ENCODE measurements around the gene NIBAN1.

NIBAN1 gene

DNA sequence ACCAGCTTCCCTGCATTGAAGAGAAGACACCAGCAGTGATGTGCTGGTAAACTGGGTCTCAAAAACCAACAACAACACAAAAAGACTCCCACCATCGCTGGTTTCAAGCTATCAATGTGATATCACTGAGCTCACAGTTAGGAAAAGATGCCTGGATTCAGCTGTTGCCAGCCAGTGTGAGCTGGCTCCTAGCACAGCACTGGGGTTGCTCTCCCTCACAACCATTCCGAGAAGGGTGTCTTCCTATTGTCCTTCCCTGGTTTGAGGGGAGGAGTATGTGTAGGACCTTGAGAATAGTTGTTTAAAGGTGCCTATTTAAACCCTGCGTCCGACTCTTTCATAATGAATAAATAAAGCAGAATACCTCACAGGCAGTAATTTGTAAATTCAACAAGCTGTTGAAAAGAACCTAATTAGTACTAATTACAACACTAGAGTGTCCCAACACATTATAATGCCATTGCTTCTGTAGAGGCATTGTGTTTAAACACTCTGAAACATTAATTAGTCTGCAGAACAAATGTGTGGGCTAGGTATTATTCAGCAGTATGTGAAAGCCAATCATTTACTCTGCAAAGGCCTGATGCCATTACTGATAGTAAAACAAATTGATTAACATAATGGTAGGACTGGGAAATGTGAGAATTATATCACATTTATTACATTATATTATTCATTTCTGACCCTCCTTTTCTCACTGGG is 17.2 kb downstream of the NIBAN1 start:
- TF ChIP-seq PPARA (CRISPR knock-in tag; IDR thresholded peaks at IDR 0.05; ENCODE audit: borderline replicate concordance) (no peak), GLIS3 (CRISPR knock-in tag; IDR thresholded peaks at IDR 0.05) (no peak), BACH2 (CRISPR knock-in tag; IDR thresholded peaks at IDR 0.05; ENCODE audit: borderline replicate concordance) (no peak), TSHZ2 (CRISPR knock-in tag; IDR thresholded peaks at IDR 0.05) (no peak), CSDC2 (CRISPR knock-in tag; IDR thresholded peaks at IDR 0.05) (no peak), ZC3H10 (CRISPR knock-in tag; IDR thresholded peaks at IDR 0.05) (no peak), CSRNP3 (CRISPR knock-in tag; IDR thresholded peaks at IDR 0.05) (no peak), SNAI2 (CRISPR knock-in tag; IDR thresholded peaks at IDR 0.05) (no peak), PATZ1 (CRISPR knock-in tag; IDR thresholded peaks at IDR 0.05; ENCODE audit: borderline replicate concordance) (no peak), CREB5 (CRISPR knock-in tag; IDR thresholded peaks at IDR 0.05; ENCODE audit: low read depth) (no peak), ISL1 (CRISPR knock-in tag; IDR thresholded peaks at IDR 0.05) (no peak), ZFP3 (CRISPR knock-in tag; IDR thresholded peaks at IDR 0.05) (no peak), ZFP30 (CRISPR knock-in tag; IDR thresholded peaks at IDR 0.05) (no peak), ZNF8 (CRISPR knock-in tag; IDR thresholded peaks at IDR 0.05) (no peak)
- TF ChIP-seq, protein P1, sequence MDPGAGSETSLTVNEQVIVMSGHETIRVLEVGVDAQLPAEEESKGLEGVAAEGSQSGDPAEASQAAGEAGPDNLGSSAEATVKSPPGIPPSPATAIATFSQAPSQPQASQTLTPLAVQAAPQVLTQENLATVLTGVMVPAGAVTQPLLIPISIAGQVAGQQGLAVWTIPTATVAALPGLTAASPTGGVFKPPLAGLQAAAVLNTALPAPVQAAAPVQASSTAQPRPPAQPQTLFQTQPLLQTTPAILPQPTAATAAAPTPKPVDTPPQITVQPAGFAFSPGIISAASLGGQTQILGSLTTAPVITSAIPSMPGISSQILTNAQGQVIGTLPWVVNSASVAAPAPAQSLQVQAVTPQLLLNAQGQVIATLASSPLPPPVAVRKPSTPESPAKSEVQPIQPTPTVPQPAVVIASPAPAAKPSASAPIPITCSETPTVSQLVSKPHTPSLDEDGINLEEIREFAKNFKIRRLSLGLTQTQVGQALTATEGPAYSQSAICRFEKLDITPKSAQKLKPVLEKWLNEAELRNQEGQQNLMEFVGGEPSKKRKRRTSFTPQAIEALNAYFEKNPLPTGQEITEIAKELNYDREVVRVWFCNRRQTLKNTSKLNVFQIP (CRISPR knock-in tag; IDR thresholded peaks at IDR 0.05; ENCODE audit: borderline replicate concordance, low read depth), result no peak
- no peak for ATAC-seq

DNA sequence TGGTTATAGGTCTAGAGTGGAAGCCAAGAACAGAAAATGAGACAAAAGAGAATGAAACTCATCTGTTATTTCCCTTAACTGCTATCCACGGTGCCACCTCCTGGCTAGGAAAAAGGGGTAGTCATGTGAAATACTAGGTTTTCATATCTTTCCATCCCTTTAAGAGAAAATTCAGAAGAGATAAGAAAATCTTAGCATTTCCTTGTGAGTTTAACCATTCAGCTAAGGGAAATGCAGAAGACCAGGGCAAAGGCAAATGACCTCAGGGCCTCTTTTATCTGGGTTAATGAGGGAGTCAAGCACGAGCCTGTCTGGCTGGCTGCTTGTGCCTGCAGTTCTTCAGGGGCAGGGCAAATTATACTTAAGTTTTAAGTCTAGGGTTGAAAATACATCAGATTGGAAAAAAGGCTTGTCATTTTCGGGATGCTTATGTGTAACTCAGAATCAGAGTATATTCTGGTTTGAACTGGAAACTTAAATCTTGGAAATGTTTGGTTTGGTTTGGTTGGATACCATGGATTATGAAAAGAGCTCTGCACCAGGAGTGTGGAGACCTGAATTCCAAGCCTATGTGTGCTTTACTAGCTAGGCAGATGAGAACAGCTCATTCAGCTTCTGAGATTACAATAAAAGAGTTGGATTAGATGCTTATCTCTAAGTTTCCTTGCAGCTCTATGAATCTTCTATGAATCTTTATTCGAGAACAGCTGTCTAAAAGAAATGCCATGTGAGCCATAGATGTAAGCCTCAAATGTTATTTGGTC is 19.9 kb downstream of the NIBAN1 start:
- TF ChIP-seq, protein P1 (CRISPR knock-in tag; IDR thresholded peaks at IDR 0.05; ENCODE audit: borderline replicate concordance, low read depth), result no peak
- TF ChIP-seq PPARA (CRISPR knock-in tag; IDR thresholded peaks at IDR 0.05; ENCODE audit: borderline replicate concordance) (no peak), SNAI2 (CRISPR knock-in tag; IDR thresholded peaks at IDR 0.05) (no peak), TCF4 (CRISPR knock-in tag; IDR thresholded peaks at IDR 0.05; ENCODE audit: borderline replicate concordance) (no peak), ARNTL (CRISPR knock-in tag; IDR thresholded peaks at IDR 0.05; ENCODE audit: borderline replicate concordance, low read depth) (no peak), TOX (CRISPR knock-in tag; IDR thresholded peaks at IDR 0.05; ENCODE audit: borderline replicate concordance) (no peak), ZNF8 (CRISPR knock-in tag; IDR thresholded peaks at IDR 0.05) (no peak), GLIS3 (CRISPR knock-in tag; IDR thresholded peaks at IDR 0.05) (no peak), ESRRG (CRISPR knock-in tag; IDR thresholded peaks at IDR 0.05) (no peak), ZNF70 (CRISPR knock-in tag; IDR thresholded peaks at IDR 0.05) (no peak), CSDC2 (CRISPR knock-in tag; IDR thresholded peaks at IDR 0.05) (no peak), CREB5 (CRISPR knock-in tag; IDR thresholded peaks at IDR 0.05; ENCODE audit: low read depth) (no peak), ISL1 (CRISPR knock-in tag; IDR thresholded peaks at IDR 0.05) (no peak), PATZ1 (CRISPR knock-in tag; IDR thresholded peaks at IDR 0.05; ENCODE audit: borderline replicate concordance) (no peak), ZC3H10 (CRISPR knock-in tag; IDR thresholded peaks at IDR 0.05) (no peak)
- peak; percentile 70 for ATAC-seq

All from SK-N-SH treated with all-trans-retinoic acid at 6 μM for 48 hours (cell line).